Gastroesophageal sphincter (tissue), 4 donors: ENCODE measurements around the gene TSC22D4. TPM values are rescaled to one million over a fixed set of nuclear protein-coding genes. Genes with fewer than 3 reads are reported as not detected.
A peak's percentile ranks its signal among the peaks of the same experiment; 100 is the strongest.

ENCODE experiments used
- ATAC-seq: fragments of 150-250 bp; one replicate; pipeline ENCODE4 v1.9.1; 2016; ENCODE audit warnings: mild to moderate bottlenecking, moderate library complexity
- H3K27ac ChIP-seq, 4 donors: fragments of 200-600 bp; sonication (generic) in 3 of 4; 1 replicate in 3 of 4; 2 replicates in 1 of 4; pipeline ENCODE4 v1.5.1; 2016 to 2019
- H3K27me3 ChIP-seq: fragments of 200-600 bp; sonication (generic); one replicate; pipeline ENCODE4 v1.5.1; 2019
- H3K36me3 ChIP-seq, 2 donors: fragments of 200-600 bp; sonication (generic); one replicate each; pipeline ENCODE4 v1.5.1; 2019; ENCODE audit warnings: control low read depth in 1 of 2
- H3K4me1 ChIP-seq, 3 donors: fragments of 200-600 bp; sonication (generic); 1 replicate in 2 of 3; 2 replicates in 1 of 3; pipeline ENCODE4 v1.5.1; 2016 to 2019; ENCODE audit warnings: control low read depth in 2 of 3
- H3K4me3 ChIP-seq, 2 donors: fragments of 200-600 bp; sonication (generic); one replicate each; pipeline ENCODE4 v1.5.1; 2019; ENCODE audit warnings: mild to moderate bottlenecking in 1 of 2, moderate library complexity in 1 of 2
- H3K9me3 ChIP-seq, 3 donors: fragments of 200-600 bp; sonication (generic); one replicate each; pipeline ENCODE4 v1.5.1; 2017 to 2019; ENCODE audit warnings: control low read depth in 2 of 3
- CTCF ChIP-seq, 4 experiments: fragments of 200-600 bp in 2 of 4; fragments of 450-650 bp in 2 of 4; sonication (generic) in 1 of 4; IDR thresholded peaks; one replicate each; pipeline ENCODE4 v1.5.1; 2017 to 2019; ENCODE audit warnings: antibody characterized with exemption in 4 of 4, mild to moderate bottlenecking in 2 of 4, moderate library complexity in 2 of 4
- EP300 ChIP-seq: sonication (generic); formaldehyde crosslinking; IDR thresholded peaks from one replicate; pipeline ENCODE4 v1.6.1; 2017; ENCODE audit warnings: antibody characterized with exemption, mild to moderate bottlenecking
- POLR2A ChIP-seq, 2 donors: fragments of 450-650 bp; IDR thresholded peaks; one replicate each; pipeline ENCODE4 v1.6.1; 2017; ENCODE audit warnings: antibody characterized with exemption in 2 of 2, mild to moderate bottlenecking in 2 of 2, moderate library complexity in 1 of 2
- POLR2AphosphoS5 ChIP-seq: sonication (generic); formaldehyde crosslinking; IDR thresholded peaks from one replicate; pipeline ENCODE4 v1.6.1; 2017; ENCODE audit warnings: antibody characterized with exemption
- WGBS, 2 donors: methylation state at CpG; one replicate each; pipeline ENCODE4 v1.1.5; 2018; ENCODE audit warnings: low coverage in 1 of 2; 5-methylcytosine and 5-hydroxymethylcytosine counted together
- total RNA-seq, 4 donors: library from RNA; depleted of rRNA; stranded (reverse); fragments of >200 nt; gene quantifications; one replicate each; pipeline ENCODE4 v1.1.0, GENCODE V29; 2016

Gene TSC22D4
- total RNA-seq, 4 donors from 2014 or later, result 20.2 to 38.1 (median 26.1) TPM

DNA sequence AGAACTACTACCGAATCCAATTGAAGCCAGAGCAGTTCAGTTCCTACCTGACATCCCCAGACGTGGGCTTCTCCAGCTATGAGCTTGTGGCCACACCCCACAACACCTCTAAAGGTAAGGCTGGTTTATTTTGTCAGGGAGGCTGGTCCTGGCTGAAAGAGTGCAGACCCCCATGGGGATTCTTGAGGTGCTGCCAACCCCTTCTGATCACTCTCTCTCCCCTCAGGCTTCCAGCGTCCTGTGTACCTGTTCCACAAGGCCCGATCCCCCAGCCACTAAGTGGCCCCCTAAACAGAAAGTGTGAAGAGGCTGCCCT lies 45.8 kb downstream of the TSC22D4 start:
- Histone ChIP-seq H3K4me3 (no peak overlapping the region), H3K27ac (peak overlapping the region in 2 of 4 donors; percentile 17 to 21), H3K9me3 (no peaks in the 10 kb centered on the region), H3K27me3 (no peaks in the 10 kb centered on the region), H3K4me1 (peaks cover 0 to 66% (median 34%) of the 10 kb centered on the region in 3 donors), H3K36me3 (peaks cover 0 to 39% of the 10 kb centered on the region in 2 donors)
- ATAC-seq, result no peak
- TF ChIP-seq CTCF (IDR thresholded peaks at IDR 0.05), result no peak
- no peak for TF ChIP-seq EP300
- no peak for TF ChIP-seq POLR2AphosphoS5
- TF ChIP-seq POLR2A (IDR thresholded peaks at IDR 0.05), result no peak
- 80 to 93% methylated on average over 1 to 2 of the region's 4 CpGs for WGBS, 2 donors

- peaks cover 0 to 70% (median 34%) of the 10 kb centered on the region in 3 donors for H3K4me1 ChIP-seq
These were observed 46.3 kb downstream of the TSC22D4 start for GRCh38 chr7:100432621-100433275.

GRCh38 chr7:100432053-100432452 lies 47.0 kb downstream of the TSC22D4 start:
- no peaks in the 10 kb centered on the region for H3K9me3 ChIP-seq
- H3K4me1 ChIP-seq, result peaks cover 0 to 72% (median 34%) of the 10 kb centered on the region in 3 donors
- ATAC-seq, result no peak
- H3K4me3 ChIP-seq, result no peak overlapping the region
- TF ChIP-seq CTCF (IDR thresholded peaks at IDR 0.05) (no peak), POLR2A (IDR thresholded peaks at IDR 0.05) (no peak), EP300 (no peak), POLR2AphosphoS5 (no peak)
- 70 to 94% methylated on average over 2 of the region's 4 CpGs for WGBS, 2 donors
- H3K27me3 ChIP-seq, result no peaks in the 10 kb centered on the region
- peaks cover 0 to 39% of the 10 kb centered on the region in 2 donors for H3K36me3 ChIP-seq
- peak overlapping the region in 1 of 4 donors; percentile 98 for H3K27ac ChIP-seq

More at GRCh38 chr7:100432621-100433275, 46.3 kb downstream of the TSC22D4 start:
- Histone ChIP-seq H3K36me3 (peaks cover 0 to 39% of the 10 kb centered on the region in 2 donors), H3K27me3 (no peaks in the 10 kb centered on the region), H3K27ac (peak overlapping the region in 2 of 4 donors; percentile 21 to 98), H3K4me3 (no peak overlapping the region), H3K9me3 (no peaks in the 10 kb centered on the region)
- WGBS, 2 donors, result 78 to 100% methylated on average over 1 to 7 of the region's 21 CpGs
- ATAC-seq, result no peak
- TF ChIP-seq CTCF (IDR thresholded peaks at IDR 0.05), result no peak
- no peak for TF ChIP-seq EP300
- TF ChIP-seq POLR2AphosphoS5, result no peak
- no peak for TF ChIP-seq POLR2A (IDR thresholded peaks at IDR 0.05)

DNA sequence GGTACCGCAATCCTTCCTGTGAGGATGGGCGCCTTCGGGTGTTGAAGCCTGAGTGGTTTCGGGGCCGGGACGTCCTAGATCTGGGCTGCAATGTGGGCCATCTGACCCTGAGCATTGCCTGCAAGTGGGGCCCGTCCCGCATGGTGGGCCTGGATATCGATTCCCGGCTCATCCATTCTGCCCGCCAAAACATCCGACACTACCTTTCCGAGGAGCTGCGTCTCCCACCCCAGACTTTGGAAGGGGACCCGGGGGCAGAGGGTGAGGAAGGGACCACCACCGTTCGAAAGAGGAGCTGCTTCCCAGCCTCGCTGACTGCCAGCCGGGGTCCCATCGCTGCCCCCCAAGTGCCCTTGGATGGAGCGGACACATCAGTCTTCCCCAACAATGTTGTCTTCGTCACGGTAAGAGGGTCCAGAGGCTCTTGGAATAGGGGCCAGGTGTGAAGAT lies 47.7 kb downstream of the TSC22D4 start:
- WGBS, 2 donors, result 100% methylated on average over 3 of the region's 23 CpGs; no CpG with 5 or more reads in 1 of the 2 donors
- no peak for ATAC-seq
- Histone ChIP-seq H3K9me3 (no peaks in the 10 kb centered on the region), H3K4me3 (peak overlapping the region in 1 of 2 donors; percentile 95), H3K27me3 (no peaks in the 10 kb centered on the region), H3K27ac (peak overlapping the region in 3 of 4 donors; percentile 98 to 99 (median 99)), H3K36me3 (peaks cover 0 to 39% of the 10 kb centered on the region in 2 donors), H3K4me1 (peaks cover 0 to 66% (median 34%) of the 10 kb centered on the region in 3 donors)
- TF ChIP-seq POLR2AphosphoS5 (no peak), POLR2A (IDR thresholded peaks at IDR 0.05) (no peak), EP300 (no peak), CTCF (IDR thresholded peaks at IDR 0.05) (no peak)
